SKM-1 treated with dmso at 0.1 percent for 144 hours (cell line): Measurements from ENCODE around the gene ESR1.

Source experiments
- DNase-seq: peaks from one replicate; lab custom pipeline; 2025; ENCODE audit not compliant: unreplicated experiment; lab: John Stamatoyannopoulos, UW

The ESR1 gene

GRCh38 chr6:152166897-152167296 lies 359.4 kb downstream of the ESR1 start:
- no peak for DNase-seq

DNA sequence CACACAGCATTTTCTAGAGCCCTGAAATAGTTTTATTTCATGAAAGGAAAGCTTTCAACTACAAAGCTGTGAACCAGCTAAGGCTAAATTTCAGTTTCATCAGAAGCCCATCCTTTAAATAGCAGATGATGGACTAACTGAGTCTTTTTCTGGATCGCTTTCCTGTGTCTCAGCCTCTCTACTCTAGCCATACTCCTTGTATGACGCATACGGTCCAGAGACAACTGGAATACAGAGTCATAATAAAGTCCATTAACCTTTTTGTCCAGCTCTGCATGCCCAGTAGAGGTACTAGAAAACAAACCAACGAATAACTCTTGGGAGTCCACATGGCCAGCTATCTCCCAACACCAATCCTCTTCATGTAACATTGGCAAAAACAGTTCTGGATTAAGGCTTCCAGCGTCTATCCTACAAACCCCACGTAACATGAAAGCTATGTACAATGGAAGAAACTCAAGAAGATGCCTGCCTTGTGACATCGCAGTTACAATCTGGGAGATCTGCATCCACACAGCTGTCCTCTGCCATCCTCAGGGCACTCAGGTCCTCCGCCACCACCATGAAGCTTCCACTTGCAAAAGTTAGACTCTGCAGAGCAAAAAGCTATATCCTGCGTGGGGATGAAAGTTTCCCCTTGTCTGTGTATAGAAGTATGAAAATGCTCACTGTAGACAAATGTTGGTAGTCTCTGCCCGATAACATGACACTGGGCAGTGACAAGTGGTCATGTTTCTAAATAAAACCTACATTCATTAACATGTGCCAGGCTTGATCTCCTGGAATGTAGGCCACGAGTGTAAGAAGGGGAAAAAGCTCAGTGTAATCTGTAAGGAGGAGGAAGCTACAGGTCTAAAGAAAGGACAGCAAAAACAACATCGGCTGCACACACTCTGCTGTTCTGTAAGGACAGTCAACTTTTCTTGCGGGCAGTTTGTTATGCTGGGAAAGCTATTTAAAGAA lies 360.4 kb downstream of the ESR1 start:
- DNase-seq = no peak

- no peak for DNase-seq
Measured at GRCh38 chr6:152170313-152170701, 362.8 kb downstream of the ESR1 start.

DNA sequence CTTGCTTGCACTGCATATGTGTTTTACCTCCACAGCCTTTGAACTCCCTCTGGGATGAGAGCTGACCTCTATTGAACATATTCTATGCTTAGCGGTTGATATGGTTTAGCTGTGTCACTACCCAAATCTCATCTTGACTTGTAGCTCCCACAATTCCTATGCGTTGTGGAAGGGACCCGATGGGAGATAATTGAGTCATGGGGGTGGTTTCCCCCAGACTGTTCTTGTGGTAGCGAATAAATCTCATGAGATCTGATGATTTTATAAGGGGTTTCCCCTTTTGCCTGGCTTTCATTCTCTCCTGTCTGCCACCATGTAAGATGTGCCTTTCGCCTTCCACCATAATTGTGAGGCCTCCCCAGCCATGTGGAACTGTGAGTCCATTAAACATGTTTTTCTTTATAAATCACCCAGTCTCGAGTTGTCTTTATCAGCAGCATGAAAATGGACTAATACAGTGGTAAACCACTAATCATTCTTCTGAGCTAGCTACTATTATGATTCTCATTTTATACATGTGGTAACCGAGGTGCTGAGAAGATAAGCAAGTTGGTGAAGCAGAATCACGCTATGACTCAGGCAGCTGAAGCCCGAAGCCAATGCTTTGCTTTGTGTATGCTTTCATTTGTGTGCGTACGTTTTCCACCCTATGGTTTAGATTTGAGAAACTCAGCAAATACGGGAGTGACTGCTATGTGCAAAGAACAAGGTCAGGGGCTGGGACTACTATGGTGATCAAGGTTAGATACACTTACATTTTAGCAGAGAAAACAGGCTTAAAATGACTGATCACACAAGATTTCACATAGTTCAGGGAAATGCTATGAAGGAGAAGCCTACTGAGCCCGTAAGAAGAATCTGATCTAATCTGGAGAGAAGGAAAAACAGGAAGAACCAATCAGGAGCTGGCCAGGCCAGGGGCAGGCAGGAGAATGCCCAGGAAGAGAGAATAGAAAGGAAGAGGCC lies 363.5 kb downstream of the ESR1 start:
- DNase-seq = no peak

DNA sequence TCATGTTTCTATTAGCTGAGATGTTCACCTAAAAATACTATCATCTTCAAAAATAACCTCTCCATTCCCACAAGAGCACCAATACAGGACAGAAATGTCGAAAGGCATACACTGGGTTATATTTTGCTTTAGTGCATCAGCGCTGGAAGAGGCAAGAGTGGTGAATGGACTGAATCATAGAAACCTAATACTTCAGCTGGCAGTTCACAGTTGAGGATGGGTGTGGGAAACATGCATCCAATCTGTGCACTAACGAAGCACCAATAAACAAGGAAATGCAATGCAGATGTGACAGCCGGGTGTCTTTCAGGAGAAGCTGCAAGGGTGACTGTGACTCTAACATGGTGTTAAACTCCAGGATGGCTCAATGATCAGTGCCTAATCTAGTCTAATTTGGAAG lies 365.8 kb downstream of the ESR1 start:
- no peak for DNase-seq

GRCh38 chr6:152173957-152174356 lies 366.5 kb downstream of the ESR1 start:
- no peak for DNase-seq

DNA sequence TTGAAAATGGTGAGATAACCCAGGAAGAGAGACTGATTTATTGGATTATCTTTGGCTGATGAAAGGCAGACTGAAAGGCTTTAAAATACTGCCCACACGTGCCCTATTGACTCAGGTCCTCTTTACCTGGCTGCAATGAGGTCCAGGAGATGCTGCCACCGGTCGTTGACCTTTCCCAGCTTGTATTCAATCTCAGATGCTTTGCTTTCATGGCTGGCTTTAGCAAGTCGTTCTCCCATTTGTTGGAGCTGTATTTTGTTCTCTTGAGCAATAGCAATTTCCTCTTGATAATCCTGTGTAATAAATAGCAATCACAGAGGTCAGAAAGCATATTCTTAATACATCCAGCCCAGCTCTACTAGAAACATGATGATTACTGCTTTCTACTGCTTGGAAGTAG lies 368.8 kb downstream of the ESR1 start:
- DNase-seq = no peak
